Measurements from ENCODE around the gene INPP4B. TPM values are rescaled to one million over a fixed set of nuclear protein-coding genes. Genes with fewer than 3 reads are reported as not detected.

Gene INPP4B
- total RNA-seq, 1 donor from 2014 or later: 4.9 TPM

GRCh38 chr4:142222127-142222526 is 624.0 kb downstream of the INPP4B start:
- TF ChIP-seq CTCF (IDR thresholded peaks at IDR 0.05; ENCODE audit: unreplicated experiment): no peak
- H3K9me3 Mint-ChIP-seq (ENCODE audit: unreplicated experiment): no peaks in the 10 kb centered on the region
- no peak for DNase-seq (ENCODE audit: low spot score)
- H3K27me3 Mint-ChIP-seq (ENCODE audit: unreplicated experiment): no peaks in the 10 kb centered on the region
- no peak overlapping the region for H3K4me3 Mint-ChIP-seq (ENCODE audit: unreplicated experiment)
- H3K27ac Mint-ChIP-seq (ENCODE audit: unreplicated experiment): no peak overlapping the region
- H3K4me1 Mint-ChIP-seq (ENCODE audit: unreplicated experiment): no peaks in the 10 kb centered on the region
- H3K36me3 Mint-ChIP-seq (ENCODE audit: low read depth, unreplicated experiment): no peaks in the 10 kb centered on the region

- Mint-ChIP-seq H3K9me3 (ENCODE audit: unreplicated experiment) (no peaks in the 10 kb centered on the region), H3K36me3 (ENCODE audit: low read depth, unreplicated experiment) (no peaks in the 10 kb centered on the region), H3K4me1 (ENCODE audit: unreplicated experiment) (no peaks in the 10 kb centered on the region), H3K27ac (ENCODE audit: unreplicated experiment) (no peak overlapping the region), H3K4me3 (ENCODE audit: unreplicated experiment) (no peak overlapping the region), H3K27me3 (ENCODE audit: unreplicated experiment) (no peaks in the 10 kb centered on the region)
- DNase-seq (ENCODE audit: low spot score): no peak
- no peak for TF ChIP-seq CTCF (IDR thresholded peaks at IDR 0.05; ENCODE audit: unreplicated experiment)
These were observed 627.4 kb downstream of the INPP4B start for GRCh38 chr4:142218726-142219125.

GRCh38 chr4:142211444-142211843 is 634.7 kb downstream of the INPP4B start:
- no peaks in the 10 kb centered on the region for H3K9me3 Mint-ChIP-seq (ENCODE audit: unreplicated experiment)
- H3K4me3 Mint-ChIP-seq (ENCODE audit: unreplicated experiment): no peak overlapping the region
- no peaks in the 10 kb centered on the region for H3K4me1 Mint-ChIP-seq (ENCODE audit: unreplicated experiment)
- no peak overlapping the region for H3K27ac Mint-ChIP-seq (ENCODE audit: unreplicated experiment)
- no peak for TF ChIP-seq CTCF (IDR thresholded peaks at IDR 0.05; ENCODE audit: unreplicated experiment)
- DNase-seq (ENCODE audit: low spot score): no peak
- H3K36me3 Mint-ChIP-seq (ENCODE audit: low read depth, unreplicated experiment): no peaks in the 10 kb centered on the region
- H3K27me3 Mint-ChIP-seq (ENCODE audit: unreplicated experiment): no peaks in the 10 kb centered on the region

GRCh38 chr4:142203505-142203904 is 642.6 kb downstream of the INPP4B start:
- no peaks in the 10 kb centered on the region for H3K4me1 Mint-ChIP-seq (ENCODE audit: unreplicated experiment)
- H3K9me3 Mint-ChIP-seq (ENCODE audit: unreplicated experiment): no peaks in the 10 kb centered on the region
- H3K36me3 Mint-ChIP-seq (ENCODE audit: low read depth, unreplicated experiment): no peaks in the 10 kb centered on the region
- no peak overlapping the region for H3K27ac Mint-ChIP-seq (ENCODE audit: unreplicated experiment)
- TF ChIP-seq CTCF (IDR thresholded peaks at IDR 0.05; ENCODE audit: unreplicated experiment): no peak
- H3K27me3 Mint-ChIP-seq (ENCODE audit: unreplicated experiment): no peaks in the 10 kb centered on the region
- no peak for DNase-seq (ENCODE audit: low spot score)
- no peak overlapping the region for H3K4me3 Mint-ChIP-seq (ENCODE audit: unreplicated experiment)

GRCh38 chr4:142202404-142203332 is 643.4 kb downstream of the INPP4B start:
- no peaks in the 10 kb centered on the region for H3K4me1 Mint-ChIP-seq (ENCODE audit: unreplicated experiment)
- no peak overlapping the region for H3K4me3 Mint-ChIP-seq (ENCODE audit: unreplicated experiment)
- no peak for TF ChIP-seq CTCF (IDR thresholded peaks at IDR 0.05; ENCODE audit: unreplicated experiment)
- DNase-seq (ENCODE audit: low spot score): no peak
- no peaks in the 10 kb centered on the region for H3K27me3 Mint-ChIP-seq (ENCODE audit: unreplicated experiment)
- no peaks in the 10 kb centered on the region for H3K36me3 Mint-ChIP-seq (ENCODE audit: low read depth, unreplicated experiment)
- no peaks in the 10 kb centered on the region for H3K9me3 Mint-ChIP-seq (ENCODE audit: unreplicated experiment)
- no peak overlapping the region for H3K27ac Mint-ChIP-seq (ENCODE audit: unreplicated experiment)

Data from endothelial cell (in vitro differentiated cells).